IMR-90 (cell line): ENCODE results near the gene CHRNG. TPM values are rescaled to one million over a fixed set of nuclear protein-coding genes. Genes with fewer than 3 reads are reported as not detected.

Experiments used
- ATAC-seq: fragments of 200-7000 bp; cut with Tn5 transposase; 2 replicates; pipeline ENCODE4 v1.9.1; 2020; ENCODE audit warnings: low read depth, mild to moderate bottlenecking, moderate library complexity
- BruUV-seq: library from RNA; stranded (reverse); fragments of 400-500 nt; replicated peaks from 2 replicates; lab custom pipeline; 2021; lab: Mats Ljungman, UMichigan
- CTCF ChIA-PET: fragments of 300-600 bp; formaldehyde crosslinking; extraction: SDS; loops from one replicate; lab custom pipeline; 2021; ENCODE audit warnings: antibody characterized with exemption; lab: Yijun Ruan, JAX
- POLR2A ChIA-PET: fragments of 300-600 bp; sonication (Branson Sonifier 250); formaldehyde crosslinking; loops from one replicate; lab custom pipeline; 2022; ENCODE audit warnings: antibody characterized with exemption; ENCODE audit not compliant: unreplicated experiment; lab: Charles Lee
- DNase-seq: peaks from one replicate; pipeline ENCODE4 v3.0.0; 2013
- H2AFZ ChIP-seq: replicated peaks from 2 replicates; pipeline ENCODE3; 2013; ENCODE audit warnings: low read length, mild to moderate bottlenecking; ENCODE audit not compliant: poor library complexity
- H2AK5ac ChIP-seq: 2 replicates; pipeline ENCODE4 v1.6.1; 2013; ENCODE audit warnings: low read depth, low read length, inconsistent platforms
- H2AK9ac ChIP-seq: replicated peaks from 2 replicates; pipeline ENCODE3; 2013; ENCODE audit warnings: mild to moderate bottlenecking, low read depth, low read length, moderate library complexity; ENCODE audit not compliant: poor library complexity
- H2BK120ac ChIP-seq: 2 replicates; pipeline ENCODE4 v1.6.1; 2013; ENCODE audit warnings: low read depth, low read length, inconsistent platforms
- H2BK15ac ChIP-seq: 3 replicates; pipeline ENCODE4 v1.6.1; 2013; ENCODE audit warnings: low read depth, low read length, inconsistent platforms
- H2BK20ac ChIP-seq: 2 replicates; pipeline ENCODE4 v1.6.1; 2013; ENCODE audit warnings: low read depth, mild to moderate bottlenecking, inconsistent platforms, low read length, moderate library complexity
- H2BK5ac ChIP-seq: 2 replicates; pipeline ENCODE4 v1.6.1; 2013; ENCODE audit warnings: mild to moderate bottlenecking, low read depth, low read length, inconsistent platforms; ENCODE audit not compliant: poor library complexity, severe bottlenecking
- H3K14ac ChIP-seq: replicated peaks from 2 replicates; pipeline ENCODE4 v1.6.1; 2013; ENCODE audit warnings: low read depth, low read length, inconsistent platforms
- H3K18ac ChIP-seq: 2 replicates; pipeline ENCODE4 v1.6.1; 2013; ENCODE audit warnings: low read depth, low read length, control low read depth
- H3K23ac ChIP-seq: 2 replicates; pipeline ENCODE4 v1.6.1; 2013; ENCODE audit warnings: low read depth, low read length, inconsistent platforms
- H3K27ac ChIP-seq: 2 replicates; pipeline ENCODE4 v1.5.1; 2013; ENCODE audit warnings: mild to moderate bottlenecking, control low read depth, low read length; ENCODE audit not compliant: insufficient read depth
- H3K27me3 ChIP-seq: 2 replicates; pipeline ENCODE4 v1.6.1; 2013; ENCODE audit warnings: low read length; ENCODE audit not compliant: control insufficient read depth, insufficient read depth
- H3K36me3 ChIP-seq: 2 replicates; pipeline ENCODE4 v1.6.1; 2013; ENCODE audit warnings: low read length, mixed read lengths; ENCODE audit not compliant: control insufficient read depth, insufficient read depth
- H3K4ac ChIP-seq: 2 replicates; pipeline ENCODE4 v1.6.1; 2013; ENCODE audit warnings: low read depth, low read length, inconsistent platforms
- H3K4me1 ChIP-seq: 2 replicates; pipeline ENCODE4 v1.6.1; 2013; ENCODE audit warnings: low read length, mixed read lengths; ENCODE audit not compliant: control insufficient read depth, insufficient read depth
- H3K4me2 ChIP-seq: 2 replicates; pipeline ENCODE4 v1.6.1; 2013; ENCODE audit warnings: low read depth, mild to moderate bottlenecking, control low read depth, low read length, moderate library complexity
- H3K4me3 ChIP-seq: 2 replicates; pipeline ENCODE4 v1.5.1; 2013; ENCODE audit warnings: low read depth, mild to moderate bottlenecking, control low read depth, low read length, moderate library complexity; ENCODE audit not compliant: insufficient read depth
- H3K56ac ChIP-seq: 2 replicates; pipeline ENCODE4 v1.6.1; 2013; ENCODE audit warnings: low read length, inconsistent platforms; ENCODE audit not compliant: insufficient read depth; ENCODE audit errors: extremely low read depth
- H3K79me1 ChIP-seq, 2 experiments: 2 replicates each; pipeline ENCODE4 v1.6.1; 2013; ENCODE audit warnings: low read length in 2 of 2, inconsistent platforms in 1 of 2, low read depth in 1 of 2
- H3K9ac ChIP-seq: 2 replicates; pipeline ENCODE4 v1.6.1; 2013; ENCODE audit warnings: low read depth, low read length, control low read depth
- H3K9me1 ChIP-seq: 2 replicates; pipeline ENCODE4 v1.6.1; 2013; ENCODE audit warnings: low read length, inconsistent platforms; ENCODE audit not compliant: insufficient read depth
- H3K9me3 ChIP-seq: 2 replicates; pipeline ENCODE4 v1.6.1; 2013; ENCODE audit warnings: low read length; ENCODE audit not compliant: control insufficient read depth, insufficient read depth
- H4K20me1 ChIP-seq: 2 replicates; pipeline ENCODE4 v1.6.1; 2013; ENCODE audit warnings: low read length, inconsistent platforms; ENCODE audit not compliant: insufficient read depth
- H4K5ac ChIP-seq: 2 replicates; pipeline ENCODE4 v1.6.1; 2013; ENCODE audit warnings: mild to moderate bottlenecking, low read depth, low read length, control low read depth
- H4K8ac ChIP-seq, 2 experiments: 2 replicates each; pipeline ENCODE4 v1.6.1; 2013; ENCODE audit warnings: low read depth in 2 of 2, low read length in 2 of 2, control low read depth in 1 of 2, inconsistent platforms in 1 of 2
- H4K91ac ChIP-seq: 2 replicates; pipeline ENCODE4 v1.6.1; 2013; ENCODE audit warnings: low read depth, low read length, inconsistent platforms; ENCODE audit not compliant: insufficient read depth
- BHLHE40 ChIP-seq: fragments of 150-350 bp; IDR thresholded peaks from 2 replicates; pipeline ENCODE4 v1.6.1; 2016; ENCODE audit warnings: mild to moderate bottlenecking, low read depth, low read length
- CEBPB ChIP-seq: IDR thresholded peaks from 2 replicates; pipeline ENCODE4 v1.6.1; 2012; ENCODE audit warnings: low read depth, low read length, improper control_type of control experiment
- FOS ChIP-seq: fragments of 150-350 bp; IDR thresholded peaks from 2 replicates; pipeline ENCODE4 v1.6.1; 2016; ENCODE audit warnings: low read depth, low read length
- WGBS, 2 experiments: methylation state at CpG; one replicate each; pipeline versions ENCODE4 v1.1.5 to v1.1.7; 2013; ENCODE audit warnings: missing lambda C conversion rate in 2 of 2; ENCODE audit not compliant: insufficient read length in 1 of 2; ENCODE audit errors: extremely low coverage in 2 of 2; 5-methylcytosine and 5-hydroxymethylcytosine counted together
- dilution Hi-C: fragments of 300-500 bp; cut with HindIII; formaldehyde crosslinking; loops from one replicate; pipeline ENCODE4 v1.14.3; 2018; ENCODE audit warnings: low sequenced_read_pairs; ENCODE audit not compliant: unreplicated experiment
- in situ Hi-C: fragments of 300-500 bp; cut with MboI; formaldehyde crosslinking; loops from 3 replicates; pipeline ENCODE4 v1.14.3; 2019; ENCODE audit warnings: low sequenced_read_pairs, inconsistent platforms, mixed read lengths
- intact Hi-C: fragments of 100-400 bp; cut with micrococcal nuclease; formaldehyde crosslinking; loops from 2 replicates; pipeline ENCODE4 v1.10.0; 2022
- polyA plus RNA-seq, 3 experiments: library from polyadenylated mRNA; depleted of rRNA; stranded (reverse); fragments of >200 nt; gene quantifications; 2 replicates each; pipeline ENCODE4 v1.2.3, GENCODE V29; 2012; ENCODE audit warnings: low replicate concordance in 1 of 3
- total RNA-seq: library from RNA; depleted of rRNA; stranded (reverse); fragments of >200 nt; gene quantifications from 2 replicates; pipeline ENCODE4 v1.2.3, GENCODE V29; 2012

The CHRNG gene
- total and polyA plus RNA-seq, 2 of the 4 experiments (the other 2 are of a cell fraction): not detected

GRCh38 chr2:232568161-232568560 is 28.7 kb downstream of the CHRNG start:
- no peak overlapping the region for H2AK9ac ChIP-seq
- H3K18ac ChIP-seq: no peak overlapping the region
- H2BK120ac ChIP-seq: 0 out of 2 replicates have a peak overlapping the region, but pooled peaks have one; percentile 3
- H3K27ac ChIP-seq: no peak overlapping the region
- intact Hi-C loops (no loop called here), in situ Hi-C loops (no loop called here), dilution Hi-C loops (no loop called here)
- no peaks in the 10 kb centered on the region; the same call in 1 of the 2 replicates for H3K4me1 ChIP-seq
- H4K8ac ChIP-seq: 0 out of 4 replicates have a peak overlapping the region, but pooled peaks of 1 of the 2 experiments have one; percentile 6
- H3K4me2 ChIP-seq: no peak overlapping the region; the same call in 1 of the 2 replicates
- peaks cover 6% of the 10 kb centered on the region; the same call in 1 of the 2 replicates for H3K9me1 ChIP-seq
- H3K9me3 ChIP-seq: no peaks in the 10 kb centered on the region
- H3K56ac ChIP-seq: no peak overlapping the region
- H3K36me3 ChIP-seq: peaks cover 54% of the 10 kb centered on the region
- no CpG with 5 or more reads among the region's 5 CpGs for WGBS, 2 experiments
- H4K91ac ChIP-seq: no peak overlapping the region
- H3K79me1 ChIP-seq: peaks cover 10 to 35% of the 10 kb centered on the region in 2 experiments; a peak in 3 of 4 replicates
- H3K4me3 ChIP-seq: no peak overlapping the region
- no TSS peak for BruUV-seq
- 0 out of 2 replicates have a peak overlapping the region, but pooled peaks have one; percentile 30 for H3K14ac ChIP-seq
- no peak overlapping the region for H2AFZ ChIP-seq
- H2BK5ac ChIP-seq: peak overlapping the region; percentile 52
- H4K5ac ChIP-seq: no peak overlapping the region
- H3K27me3 ChIP-seq: no peaks in the 10 kb centered on the region
- CTCF ChIA-PET: no interaction called here
- no peak overlapping the region for H3K4ac ChIP-seq
- TF ChIP-seq FOS (peak; percentile 70), BHLHE40 (0 out of 2 replicates have a peak, but pooled peaks have one; percentile 23), CEBPB (no peak)
- no peak overlapping the region for H2AK5ac ChIP-seq
- peak; percentile 90 for ATAC-seq
- no peak overlapping the region for H3K9ac ChIP-seq
- no peak overlapping the region for H2BK15ac ChIP-seq
- DNase-seq: peak; percentile 84
- no peak overlapping the region; the same call in 1 of the 2 replicates for H2BK20ac ChIP-seq
- no peaks in the 10 kb centered on the region for H4K20me1 ChIP-seq
- POLR2A ChIA-PET: no interaction called here
- H3K23ac ChIP-seq: no peak overlapping the region
